ENCODE results near the gene IDS.

The IDS gene

DNA sequence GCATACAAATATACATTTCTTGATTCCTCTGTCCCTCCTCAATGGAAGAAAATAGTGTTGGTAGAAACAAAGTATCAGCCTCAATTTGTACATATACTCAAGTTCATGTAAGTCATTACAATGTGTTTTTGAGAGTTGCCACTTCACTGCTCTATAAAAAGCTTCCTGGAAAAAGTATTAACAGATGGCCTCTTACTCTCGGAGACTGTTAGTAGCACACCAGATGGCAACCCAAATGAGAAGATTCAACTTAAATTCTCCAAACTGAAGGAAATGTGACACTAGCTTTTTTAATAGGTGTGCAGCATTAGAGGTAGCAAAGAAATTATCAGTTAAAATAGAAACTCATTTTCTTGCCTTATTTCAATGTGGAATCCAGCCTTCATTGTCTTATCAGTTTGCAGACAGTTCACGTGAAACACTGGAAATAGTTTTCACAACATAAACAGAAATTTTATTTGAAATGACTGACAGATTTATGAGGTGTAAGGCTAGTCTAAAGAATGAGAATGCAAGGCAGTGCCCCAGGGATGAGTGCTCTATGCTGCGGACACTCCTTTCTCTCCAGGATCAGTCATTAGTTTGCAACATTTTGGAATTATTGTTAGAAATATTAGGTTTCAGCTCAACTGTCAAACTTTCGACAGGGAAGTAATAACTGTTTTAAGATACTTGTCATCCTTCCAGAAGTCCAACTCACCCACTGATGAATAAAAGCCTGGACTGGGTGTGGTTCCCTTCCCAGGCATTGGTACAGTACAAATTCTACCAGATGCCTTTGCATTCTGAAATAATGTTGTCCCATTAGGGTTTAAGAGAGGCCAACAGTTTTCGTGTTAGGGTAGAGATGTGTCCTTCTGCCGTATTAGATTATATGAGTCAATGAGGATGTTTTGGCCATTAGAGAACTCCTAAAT lies 50.9 kb downstream of the IDS start:
- DNase-seq, result no peak

GRCh38 chrX:149453030-149453429 lies 52.1 kb downstream of the IDS start:
- no peak for DNase-seq

- no peak for DNase-seq
Observed at GRCh38 chrX:149433451-149433850, 71.7 kb downstream of the IDS start.

- DNase-seq, result no peak
Observed at GRCh38 chrX:149433051-149433450, 72.1 kb downstream of the IDS start.

Data from stimulated activated CD4-positive, alpha-beta T cell treated with anti-CD3 and anti-CD28 coated beads, Interleukin-1b, Interleukin-23, amount 100 ng/mL, for 48 hours (primary cell).